HS-5 (cell line): ENCODE results near the gene UGT1A5.
"Not testable (repeated sequence)": the region's sequence is repeated elsewhere in the genome, so short reads cannot be mapped to it uniquely, and the experiment has no call there.

Experiments
- DNase-seq: peaks from one replicate; pipeline ENCODE4 v3.0.0-alpha.2; 2012; ENCODE audit warnings: low read depth

UGT1A5 gene

GRCh38 chr2:233746475-233747282, 34.0 kb downstream of the UGT1A5 start:
- DNase-seq: no peak

- no peak for DNase-seq
Measured at GRCh38 chr2:233747283-233747544, 34.5 kb downstream of the UGT1A5 start.

- not testable (repeated sequence) for DNase-seq
Measured at GRCh38 chr2:233750689-233751088, 38.0 kb downstream of the UGT1A5 start.

- DNase-seq: not testable (repeated sequence)
Measured at GRCh38 chr2:233751212-233752009, 38.7 kb downstream of the UGT1A5 start.

GRCh38 chr2:233754872-233755611, 42.3 kb downstream of the UGT1A5 start:
- DNase-seq: no peak

- no peak for DNase-seq
Measured at GRCh38 chr2:233756429-233757081, 43.8 kb downstream of the UGT1A5 start.

- no peak for DNase-seq
Measured at GRCh38 chr2:233758141-233758540, 45.4 kb downstream of the UGT1A5 start.

GRCh38 chr2:233758849-233759248, 46.1 kb downstream of the UGT1A5 start:
- DNase-seq: no peak

- DNase-seq: no peak
Measured at GRCh38 chr2:233760043-233760442, 47.3 kb downstream of the UGT1A5 start, which contains the start of gene UGT1A1. Gene UGT1A1 (plus strand): TSS chr2:233760270. CDS start chr2:233760288, 18 bp downstream.

- no peak for DNase-seq
Measured at GRCh38 chr2:233761040-233761769, 48.5 kb downstream of the UGT1A5 start.

- peak; percentile 3 for DNase-seq
Measured at GRCh38 chr2:233764264-233764663, 51.6 kb downstream of the UGT1A5 start.

- no peak for DNase-seq
Measured at GRCh38 chr2:233764761-233765160, 52.1 kb downstream of the UGT1A5 start.

- no peak for DNase-seq
Measured at GRCh38 chr2:233766416-233766815, 53.7 kb downstream of the UGT1A5 start.

- DNase-seq: no peak
Measured at GRCh38 chr2:233768076-233768475, 55.4 kb downstream of the UGT1A5 start.

- no peak for DNase-seq
Measured at GRCh38 chr2:233769260-233769659, 56.6 kb downstream of the UGT1A5 start.

- no peak for DNase-seq
Measured at GRCh38 chr2:233772153-233772552, 59.4 kb downstream of the UGT1A5 start.

GRCh38 chr2:233772583-233772982, 59.9 kb downstream of the UGT1A5 start:
- no peak for DNase-seq

GRCh38 chr2:233773854-233774253, 61.1 kb downstream of the UGT1A5 start:
- DNase-seq: no peak

GRCh38 chr2:233775414-233775813, 62.7 kb downstream of the UGT1A5 start:
- no peak for DNase-seq

GRCh38 chr2:233778030-233778429, 65.3 kb downstream of the UGT1A5 start, which contains the start of gene MROH2A:
Gene MROH2A (plus strand): TSS chr2:233778330. CDS start chr2:233779359, 1,029 bp downstream.
- DNase-seq: no peak

- no peak for DNase-seq
Measured at GRCh38 chr2:233779722-233780121, 67.0 kb downstream of the UGT1A5 start.
